ENCODE measurements around the gene FAM221A.

DNA sequence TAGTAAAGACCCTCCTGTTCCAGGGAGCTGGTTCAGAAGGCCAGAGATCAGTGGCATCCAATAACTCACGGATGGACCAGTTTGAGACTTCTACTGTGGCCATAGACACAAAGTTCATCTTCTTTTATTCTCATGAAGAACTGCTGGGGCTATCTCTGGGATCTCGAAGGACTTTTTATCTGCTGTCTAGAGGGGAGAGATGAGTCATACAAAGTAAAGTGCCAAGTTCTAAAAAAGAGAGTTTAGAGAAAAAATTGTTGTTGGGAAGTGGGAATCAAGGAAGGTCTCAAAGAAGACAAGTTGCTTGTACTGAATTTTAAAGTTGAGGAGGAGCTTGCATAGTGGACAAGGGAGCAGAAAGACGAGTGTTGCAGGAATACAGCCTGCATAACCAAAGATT is 8.0 kb upstream of the FAM221A start:
- no peak for TF ChIP-seq EZH2 (IDR thresholded peaks at IDR 0.05; ENCODE audit: low read depth, low read length, severe bottlenecking)
- TF ChIP-seq POLR2A (IDR thresholded peaks at IDR 0.05; ENCODE audit: control extremely low read depth in 1 of 2, low read depth in 2 of 2, low read length in 2 of 2) = no peak
- TF ChIP-seq RAD21 (IDR thresholded peaks at IDR 0.05 in 1 of 2, conservative IDR thresholded peaks at IDR 0.05 in 1 of 2; ENCODE audit: low read depth in 2 of 2, low read length in 2 of 2) = no peak
- no peak for TF ChIP-seq ZNF274 (IDR thresholded peaks at IDR 0.05; ENCODE audit: borderline replicate concordance, extremely low read depth, low read length)
- no peak for TF ChIP-seq EP300 (IDR thresholded peaks at IDR 0.05; ENCODE audit: borderline replicate concordance in 1 of 2, low read depth in 2 of 2, low read length in 2 of 2)
- TF ChIP-seq TAF1 (IDR thresholded peaks at IDR 0.05; ENCODE audit: low read depth, low read length) = no peak
- TF ChIP-seq, protein P1, sequence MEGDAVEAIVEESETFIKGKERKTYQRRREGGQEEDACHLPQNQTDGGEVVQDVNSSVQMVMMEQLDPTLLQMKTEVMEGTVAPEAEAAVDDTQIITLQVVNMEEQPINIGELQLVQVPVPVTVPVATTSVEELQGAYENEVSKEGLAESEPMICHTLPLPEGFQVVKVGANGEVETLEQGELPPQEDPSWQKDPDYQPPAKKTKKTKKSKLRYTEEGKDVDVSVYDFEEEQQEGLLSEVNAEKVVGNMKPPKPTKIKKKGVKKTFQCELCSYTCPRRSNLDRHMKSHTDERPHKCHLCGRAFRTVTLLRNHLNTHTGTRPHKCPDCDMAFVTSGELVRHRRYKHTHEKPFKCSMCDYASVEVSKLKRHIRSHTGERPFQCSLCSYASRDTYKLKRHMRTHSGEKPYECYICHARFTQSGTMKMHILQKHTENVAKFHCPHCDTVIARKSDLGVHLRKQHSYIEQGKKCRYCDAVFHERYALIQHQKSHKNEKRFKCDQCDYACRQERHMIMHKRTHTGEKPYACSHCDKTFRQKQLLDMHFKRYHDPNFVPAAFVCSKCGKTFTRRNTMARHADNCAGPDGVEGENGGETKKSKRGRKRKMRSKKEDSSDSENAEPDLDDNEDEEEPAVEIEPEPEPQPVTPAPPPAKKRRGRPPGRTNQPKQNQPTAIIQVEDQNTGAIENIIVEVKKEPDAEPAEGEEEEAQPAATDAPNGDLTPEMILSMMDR (IDR thresholded peaks at IDR 0.05; ENCODE audit: control extremely low read depth in 1 of 3, insufficient read depth in 1 of 3, low read depth in 1 of 3, low read length in 3 of 3) = no peak
- TF ChIP-seq SP1 (IDR thresholded peaks at IDR 0.05; ENCODE audit: low read depth, low read length) = no peak
- TF ChIP-seq CHD2 (IDR thresholded peaks at IDR 0.05; ENCODE audit: low read length) = no peak
- TF ChIP-seq NRF1 (IDR thresholded peaks at IDR 0.05; ENCODE audit: low read depth, low read length) = no peak
- no peak for TF ChIP-seq TCF12 (IDR thresholded peaks at IDR 0.05; ENCODE audit: low read depth, low read length)
- TF ChIP-seq CEBPB (IDR thresholded peaks at IDR 0.05; ENCODE audit: low read depth, low read length) = no peak

All from H1 (cell line).